ENCODE measurements around the gene NPY2R. TPM values are rescaled to one million over a fixed set of nuclear protein-coding genes. Genes with fewer than 3 reads are reported as not detected.

NPY2R gene
- total RNA-seq, 1 experiment from 2014 or later = not detected

DNA sequence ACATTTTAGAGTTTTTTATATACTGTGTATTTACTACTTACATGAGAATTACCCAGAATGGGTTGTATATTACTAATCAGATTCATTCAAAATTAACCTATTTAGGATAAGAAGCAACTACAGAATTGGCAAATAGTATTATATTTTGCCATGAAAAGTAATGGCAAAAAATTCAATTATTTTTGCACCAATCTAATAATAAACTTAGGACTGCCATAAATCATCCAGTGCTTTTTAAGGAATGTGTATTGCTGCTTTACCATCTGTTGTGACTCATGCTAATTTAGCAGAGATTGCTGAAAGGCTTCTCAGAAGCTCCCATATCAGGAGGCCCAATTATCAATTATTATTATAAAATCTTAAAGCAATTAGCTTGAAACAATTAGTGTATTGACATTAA, 24.0 kb downstream of the NPY2R start:
- no peaks in the 10 kb centered on the region for H3K36me3 ChIP-seq (ENCODE audit: insufficient read depth, low read length, poor library complexity, severe bottlenecking)

DNA sequence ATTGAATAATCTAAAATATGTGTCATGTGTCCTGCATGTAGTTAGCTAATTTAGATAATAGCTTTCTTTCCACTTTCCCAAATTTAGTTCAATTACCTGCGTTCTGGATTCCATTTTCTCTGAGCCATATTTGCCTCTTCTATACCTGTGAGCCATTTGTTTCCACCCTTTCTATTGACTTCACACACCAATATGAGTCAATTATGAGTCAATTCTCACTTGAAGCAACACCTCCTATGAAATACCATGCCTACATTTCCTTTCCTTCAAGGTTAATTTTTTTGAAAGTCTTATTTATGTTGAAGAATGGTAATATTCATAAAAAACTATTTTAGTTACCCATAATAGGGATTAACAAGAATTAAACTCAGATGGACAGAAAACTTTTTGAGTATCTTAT, 25.8 kb downstream of the NPY2R start:
- POLR2A ChIA-PET (ENCODE audit: low non-redundant PET) = no interaction called here
- DNase-seq (ENCODE audit: low spot score) = no peak
- CTCF ChIA-PET = no interaction called here
- no peaks in the 10 kb centered on the region for H3K36me3 ChIP-seq (ENCODE audit: insufficient read depth, low read length, poor library complexity, severe bottlenecking)
- no peaks in the 10 kb centered on the region for H3K4me1 ChIP-seq (ENCODE audit: insufficient read depth, low read length, poor library complexity, severe bottlenecking)
- no peak for TF ChIP-seq EZH2 (IDR thresholded peaks at IDR 0.05; ENCODE audit: borderline replicate concordance, low read depth, low read length, poor library complexity, severe bottlenecking)
- TF ChIP-seq, protein P1, sequence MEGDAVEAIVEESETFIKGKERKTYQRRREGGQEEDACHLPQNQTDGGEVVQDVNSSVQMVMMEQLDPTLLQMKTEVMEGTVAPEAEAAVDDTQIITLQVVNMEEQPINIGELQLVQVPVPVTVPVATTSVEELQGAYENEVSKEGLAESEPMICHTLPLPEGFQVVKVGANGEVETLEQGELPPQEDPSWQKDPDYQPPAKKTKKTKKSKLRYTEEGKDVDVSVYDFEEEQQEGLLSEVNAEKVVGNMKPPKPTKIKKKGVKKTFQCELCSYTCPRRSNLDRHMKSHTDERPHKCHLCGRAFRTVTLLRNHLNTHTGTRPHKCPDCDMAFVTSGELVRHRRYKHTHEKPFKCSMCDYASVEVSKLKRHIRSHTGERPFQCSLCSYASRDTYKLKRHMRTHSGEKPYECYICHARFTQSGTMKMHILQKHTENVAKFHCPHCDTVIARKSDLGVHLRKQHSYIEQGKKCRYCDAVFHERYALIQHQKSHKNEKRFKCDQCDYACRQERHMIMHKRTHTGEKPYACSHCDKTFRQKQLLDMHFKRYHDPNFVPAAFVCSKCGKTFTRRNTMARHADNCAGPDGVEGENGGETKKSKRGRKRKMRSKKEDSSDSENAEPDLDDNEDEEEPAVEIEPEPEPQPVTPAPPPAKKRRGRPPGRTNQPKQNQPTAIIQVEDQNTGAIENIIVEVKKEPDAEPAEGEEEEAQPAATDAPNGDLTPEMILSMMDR (conservative IDR thresholded peaks at IDR 0.05; ENCODE audit: low read depth, low read length) = no peak
- H3K27ac ChIP-seq (ENCODE audit: low read depth, low read length, poor library complexity, severe bottlenecking) = no peak overlapping the region
- BruUV-seq (replicated peaks) = no TSS peak
- no peaks in the 10 kb centered on the region for H3K9me3 ChIP-seq (ENCODE audit: low read depth, low read length, poor library complexity, severe bottlenecking)
- H3K4me3 ChIP-seq (ENCODE audit: low read depth, low read length, poor library complexity, severe bottlenecking) = no peak overlapping the region
- intact Hi-C loops (cut with micrococcal nuclease; ENCODE audit: unreplicated experiment) = no loop called here
- H3K27me3 ChIP-seq (replicated peaks; ENCODE audit: insufficient read depth, low read depth, low read length, poor library complexity) = no peaks in the 10 kb centered on the region

More for the DNA sequence above, 24.0 kb downstream of the NPY2R start:
- no peak for TF ChIP-seq EZH2 (IDR thresholded peaks at IDR 0.05; ENCODE audit: borderline replicate concordance, low read depth, low read length, poor library complexity, severe bottlenecking)
- TF ChIP-seq, protein P1 (conservative IDR thresholded peaks at IDR 0.05; ENCODE audit: low read depth, low read length) = no peak
- no peaks in the 10 kb centered on the region for H3K27me3 ChIP-seq (replicated peaks; ENCODE audit: insufficient read depth, low read depth, low read length, poor library complexity)
- ChIA-PET CTCF (no interaction called here), POLR2A (ENCODE audit: low non-redundant PET) (no interaction called here)
- no peaks in the 10 kb centered on the region for H3K9me3 ChIP-seq (ENCODE audit: low read depth, low read length, poor library complexity, severe bottlenecking)
- no peak overlapping the region for H3K4me3 ChIP-seq (ENCODE audit: low read depth, low read length, poor library complexity, severe bottlenecking)
- no TSS peak for BruUV-seq (replicated peaks)
- intact Hi-C loops (cut with micrococcal nuclease; ENCODE audit: unreplicated experiment) = no loop called here
- no peaks in the 10 kb centered on the region for H3K4me1 ChIP-seq (ENCODE audit: insufficient read depth, low read length, poor library complexity, severe bottlenecking)
- no peak for DNase-seq (ENCODE audit: low spot score)
- no peak overlapping the region for H3K27ac ChIP-seq (ENCODE audit: low read depth, low read length, poor library complexity, severe bottlenecking)

DNA sequence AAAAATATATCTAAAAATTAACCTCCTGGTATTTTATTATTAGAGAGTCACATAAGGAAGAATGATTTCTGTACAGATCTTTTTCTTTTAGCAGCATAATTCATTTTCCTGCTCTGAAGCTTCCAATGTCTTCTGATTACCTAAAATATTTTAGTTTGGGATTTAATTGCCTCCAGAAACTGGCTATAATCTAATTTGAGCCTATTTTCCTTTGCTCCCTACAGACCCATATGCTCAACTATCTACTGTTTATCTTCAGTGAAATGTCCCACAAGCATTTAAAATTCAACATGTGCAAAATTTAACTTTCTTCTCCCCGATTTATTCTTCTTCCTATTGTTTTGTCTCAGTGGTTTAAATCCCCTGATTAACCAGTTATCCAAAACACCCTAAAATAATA, 29.1 kb downstream of the NPY2R start:
- intact Hi-C loops (cut with micrococcal nuclease; ENCODE audit: unreplicated experiment) = no loop called here
- no peaks in the 10 kb centered on the region for H3K27me3 ChIP-seq (replicated peaks; ENCODE audit: insufficient read depth, low read depth, low read length, poor library complexity)
- peaks cover 5% of the 10 kb centered on the region for H3K9me3 ChIP-seq (ENCODE audit: low read depth, low read length, poor library complexity, severe bottlenecking)
- DNase-seq (ENCODE audit: low spot score) = no peak
- ChIA-PET CTCF (no interaction called here), POLR2A (ENCODE audit: low non-redundant PET) (no interaction called here)
- H3K27ac ChIP-seq (ENCODE audit: low read depth, low read length, poor library complexity, severe bottlenecking) = no peak overlapping the region
- no peaks in the 10 kb centered on the region for H3K36me3 ChIP-seq (ENCODE audit: insufficient read depth, low read length, poor library complexity, severe bottlenecking)
- H3K4me1 ChIP-seq (ENCODE audit: insufficient read depth, low read length, poor library complexity, severe bottlenecking) = no peaks in the 10 kb centered on the region
- no peak overlapping the region for H3K4me3 ChIP-seq (ENCODE audit: low read depth, low read length, poor library complexity, severe bottlenecking)
- BruUV-seq (replicated peaks) = no TSS peak
- TF ChIP-seq, protein P1 (conservative IDR thresholded peaks at IDR 0.05; ENCODE audit: low read depth, low read length) = no peak
- TF ChIP-seq EZH2 (IDR thresholded peaks at IDR 0.05; ENCODE audit: borderline replicate concordance, low read depth, low read length, poor library complexity, severe bottlenecking) = no peak

Data from A673 (cell line).